Hepatocyte (in vitro differentiated cells): ENCODE data around the gene BCAN. TPM values are rescaled to one million over a fixed set of nuclear protein-coding genes. Genes with fewer than 3 reads are reported as not detected.
A peak's percentile ranks its signal among the peaks of the same experiment; 100 is the strongest.

Source experiments
- DNase-seq: peaks from one replicate; pipeline ENCODE4 v3.0.0-alpha.2; 2016; ENCODE audit warnings: low spot score
- H2AFZ ChIP-seq: fragments of 200-600 bp; sonication (generic); 2 replicates; pipeline ENCODE4 v1.6.0; 2016; ENCODE audit warnings: antibody characterized with exemption, mild to moderate bottlenecking
- H3K27ac ChIP-seq: fragments of 200-600 bp; sonication (generic); 2 replicates; pipeline ENCODE4 v1.5.1; 2016; ENCODE audit warnings: mild to moderate bottlenecking
- H3K27me3 ChIP-seq: fragments of 200-600 bp; sonication (generic); 2 replicates; pipeline ENCODE4 v1.6.1; 2016
- H3K36me3 ChIP-seq: fragments of 200-600 bp; sonication (generic); replicated peaks from 2 replicates; pipeline ENCODE4 v1.5.1; 2016; ENCODE audit warnings: low read depth; ENCODE audit not compliant: insufficient read depth
- H3K4me1 ChIP-seq: fragments of 200-600 bp; sonication (generic); 2 replicates; pipeline ENCODE4 v1.5.1; 2016; ENCODE audit warnings: mild to moderate bottlenecking, moderate library complexity; ENCODE audit not compliant: insufficient read depth
- H3K4me2 ChIP-seq: fragments of 200-600 bp; sonication (generic); 2 replicates; pipeline ENCODE4 v1.6.0; 2016
- H3K4me3 ChIP-seq: fragments of 200-600 bp; sonication (generic); 2 replicates; pipeline ENCODE4 v1.5.1; 2016; ENCODE audit warnings: mild to moderate bottlenecking
- H3K79me2 ChIP-seq: fragments of 200-600 bp; sonication (generic); 2 replicates; pipeline ENCODE4 v1.6.0; 2017; ENCODE audit warnings: mild to moderate bottlenecking
- H3K9me2 ChIP-seq: fragments of 200-600 bp; sonication (generic); replicated peaks from 2 replicates; pipeline ENCODE4 v1.6.0; 2017; ENCODE audit warnings: mild to moderate bottlenecking; ENCODE audit not compliant: insufficient read depth
- H3K9me3 ChIP-seq: fragments of 200-600 bp; sonication (generic); 2 replicates; pipeline ENCODE4 v1.5.1; 2016; ENCODE audit warnings: low read depth, mild to moderate bottlenecking
- H4K20me1 ChIP-seq: fragments of 200-600 bp; sonication (generic); 2 replicates; pipeline ENCODE4 v1.6.0; 2016; ENCODE audit warnings: mild to moderate bottlenecking; ENCODE audit not compliant: insufficient read depth, poor library complexity, severe bottlenecking
- EZH2 ChIP-seq: fragments of 200-600 bp; sonication (generic); IDR thresholded peaks from 2 replicates; pipeline ENCODE4 v1.6.1; 2016; ENCODE audit warnings: antibody characterized with exemption, mild to moderate bottlenecking, borderline replicate concordance
- EZH2phosphoT487 ChIP-seq: fragments of 200-600 bp; sonication (generic); IDR thresholded peaks from one replicate; pipeline ENCODE4 v1.6.1; 2018; ENCODE audit warnings: antibody characterized with exemption, mild to moderate bottlenecking, low read depth, moderate library complexity; ENCODE audit not compliant: unreplicated experiment, severe bottlenecking
- WGBS: methylation state at CpG from one replicate; pipeline ENCODE4 v1.1.6; 2016; ENCODE audit warnings: low lambda C conversion rate; ENCODE audit errors: missing lambda C conversion rate; 5-methylcytosine and 5-hydroxymethylcytosine counted together
- polyA plus RNA-seq: library from polyadenylated mRNA; unstranded; fragments of >200 nt; fragmentation: Nextera tagmentation; extraction: Ambion mirVana; gene quantifications from 2 replicates; pipeline ENCODE4 v1.2.1, GENCODE V29; 2016
- total RNA-seq: library from RNA; depleted of rRNA; stranded (reverse); fragments of >200 nt; gene quantifications from 2 replicates; pipeline ENCODE4 v1.2.3, GENCODE V29; 2014
- TF ChIP-seq, protein P1 (sequence below): fragments of 200-600 bp; sonication (generic); IDR thresholded peaks from 2 replicates; pipeline ENCODE4 v1.5.1; 2016; ENCODE audit warnings: antibody characterized with exemption, mild to moderate bottlenecking; ENCODE audit not compliant: poor library complexity

BCAN gene
- total and polyA plus RNA-seq, 2 experiments from 2014 or later: 0.03 TPM; not detected in 1

GRCh38 chr1:156624814-156625435 is 17.0 kb upstream of the BCAN start:
- H3K27ac ChIP-seq: no peak overlapping the region
- H3K4me2 ChIP-seq: peak overlapping the region; percentile 90

DNA sequence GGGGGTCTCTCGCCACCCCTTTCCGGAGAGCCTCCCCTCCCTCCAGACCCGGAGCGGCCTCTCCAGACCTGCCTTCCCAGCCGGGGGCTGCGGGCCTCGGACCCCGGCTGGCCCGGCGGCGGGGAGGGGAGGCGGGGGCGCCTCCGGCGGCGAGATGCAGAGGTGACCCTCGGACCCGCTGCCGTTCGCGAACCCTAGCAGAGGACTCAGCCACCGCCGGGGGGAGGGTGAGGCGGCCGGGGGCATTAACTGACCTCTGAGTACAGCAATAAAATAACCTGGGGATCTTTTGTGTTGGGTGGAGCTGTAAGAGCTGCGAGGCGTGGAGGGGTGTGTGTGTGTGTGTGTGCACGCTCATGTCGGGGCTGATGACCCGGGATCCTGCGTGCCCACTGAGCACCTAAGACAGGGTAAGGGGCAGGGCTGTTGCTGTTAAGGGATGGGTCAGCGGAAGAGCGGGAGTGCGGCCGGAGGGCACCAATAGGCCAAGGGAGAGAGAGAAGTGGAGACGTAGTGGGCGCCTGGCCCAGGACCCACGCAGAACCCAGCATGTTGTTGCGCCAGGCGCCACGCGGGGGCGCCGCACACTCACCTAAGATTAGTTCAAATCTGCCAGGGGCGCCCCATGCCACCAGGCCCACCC is 16.4 kb upstream of the BCAN start:
- Histone ChIP-seq H3K36me3 (no peaks in the 10 kb centered on the region), H3K27ac (no peak overlapping the region), H4K20me1 (no peaks in the 10 kb centered on the region), H3K9me3 (no peaks in the 10 kb centered on the region), H3K27me3 (peaks cover 76% of the 10 kb centered on the region), H3K4me3 (no peak overlapping the region), H3K79me2 (no peaks in the 10 kb centered on the region), H2AFZ (peak overlapping the region; percentile 45), H3K4me1 (peaks cover 23% of the 10 kb centered on the region), H3K4me2 (peak overlapping the region; percentile 90), H3K9me2 (no peaks in the 10 kb centered on the region)
- peak; percentile 93 for TF ChIP-seq EZH2
- TF ChIP-seq, protein P1, sequence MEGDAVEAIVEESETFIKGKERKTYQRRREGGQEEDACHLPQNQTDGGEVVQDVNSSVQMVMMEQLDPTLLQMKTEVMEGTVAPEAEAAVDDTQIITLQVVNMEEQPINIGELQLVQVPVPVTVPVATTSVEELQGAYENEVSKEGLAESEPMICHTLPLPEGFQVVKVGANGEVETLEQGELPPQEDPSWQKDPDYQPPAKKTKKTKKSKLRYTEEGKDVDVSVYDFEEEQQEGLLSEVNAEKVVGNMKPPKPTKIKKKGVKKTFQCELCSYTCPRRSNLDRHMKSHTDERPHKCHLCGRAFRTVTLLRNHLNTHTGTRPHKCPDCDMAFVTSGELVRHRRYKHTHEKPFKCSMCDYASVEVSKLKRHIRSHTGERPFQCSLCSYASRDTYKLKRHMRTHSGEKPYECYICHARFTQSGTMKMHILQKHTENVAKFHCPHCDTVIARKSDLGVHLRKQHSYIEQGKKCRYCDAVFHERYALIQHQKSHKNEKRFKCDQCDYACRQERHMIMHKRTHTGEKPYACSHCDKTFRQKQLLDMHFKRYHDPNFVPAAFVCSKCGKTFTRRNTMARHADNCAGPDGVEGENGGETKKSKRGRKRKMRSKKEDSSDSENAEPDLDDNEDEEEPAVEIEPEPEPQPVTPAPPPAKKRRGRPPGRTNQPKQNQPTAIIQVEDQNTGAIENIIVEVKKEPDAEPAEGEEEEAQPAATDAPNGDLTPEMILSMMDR: peak; percentile 63
- no peak for TF ChIP-seq EZH2phosphoT487
- whole genome bisulfite sequencing: under 1% methylated on average over 39 of the region's 45 CpGs
- peak; percentile 73 for DNase-seq

More at GRCh38 chr1:156624814-156625435, 17.0 kb upstream of the BCAN start:
- DNase-seq: no peak
- Histone ChIP-seq H3K9me2 (no peaks in the 10 kb centered on the region), H2AFZ (peak overlapping the region; percentile 45), H4K20me1 (no peaks in the 10 kb centered on the region), H3K4me1 (peaks cover 23% of the 10 kb centered on the region), H3K79me2 (no peaks in the 10 kb centered on the region), H3K4me3 (no peak overlapping the region), H3K9me3 (no peaks in the 10 kb centered on the region), H3K27me3 (peaks cover 77% of the 10 kb centered on the region), H3K36me3 (no peaks in the 10 kb centered on the region)
- TF ChIP-seq EZH2: peak; percentile 80
- TF ChIP-seq, protein P1: no peak
- TF ChIP-seq EZH2phosphoT487: peak; percentile 41
- WGBS: 5% methylated on average over 36 of the region's 55 CpGs

GRCh38 chr1:156626079-156626438 is 15.9 kb upstream of the BCAN start:
- H3K36me3 ChIP-seq: no peaks in the 10 kb centered on the region
- H3K4me3 ChIP-seq: no peak overlapping the region
- no peaks in the 10 kb centered on the region for H4K20me1 ChIP-seq
- H3K79me2 ChIP-seq: no peaks in the 10 kb centered on the region
- no peak overlapping the region for H2AFZ ChIP-seq
- peaks cover 76% of the 10 kb centered on the region for H3K27me3 ChIP-seq
- no peaks in the 10 kb centered on the region for H3K9me3 ChIP-seq
- TF ChIP-seq, protein P1: no peak
- no peak for TF ChIP-seq EZH2phosphoT487
- TF ChIP-seq EZH2: no peak
- WGBS: 45% methylated on average over 4 of the region's 4 CpGs
- H3K9me2 ChIP-seq: no peaks in the 10 kb centered on the region
- no peak for DNase-seq
- no peak overlapping the region for H3K27ac ChIP-seq
- H3K4me1 ChIP-seq: peaks cover 23% of the 10 kb centered on the region
- H3K4me2 ChIP-seq: peak overlapping the region; percentile 90
